NCI-H1930 (cell line): ENCODE measurements around the gene CRTAC1.

Source experiments
- DNase-seq, 2 experiments: peaks; one replicate each; lab custom pipeline; 2025; lab: John Stamatoyannopoulos, UW

CRTAC1 gene, protein sequence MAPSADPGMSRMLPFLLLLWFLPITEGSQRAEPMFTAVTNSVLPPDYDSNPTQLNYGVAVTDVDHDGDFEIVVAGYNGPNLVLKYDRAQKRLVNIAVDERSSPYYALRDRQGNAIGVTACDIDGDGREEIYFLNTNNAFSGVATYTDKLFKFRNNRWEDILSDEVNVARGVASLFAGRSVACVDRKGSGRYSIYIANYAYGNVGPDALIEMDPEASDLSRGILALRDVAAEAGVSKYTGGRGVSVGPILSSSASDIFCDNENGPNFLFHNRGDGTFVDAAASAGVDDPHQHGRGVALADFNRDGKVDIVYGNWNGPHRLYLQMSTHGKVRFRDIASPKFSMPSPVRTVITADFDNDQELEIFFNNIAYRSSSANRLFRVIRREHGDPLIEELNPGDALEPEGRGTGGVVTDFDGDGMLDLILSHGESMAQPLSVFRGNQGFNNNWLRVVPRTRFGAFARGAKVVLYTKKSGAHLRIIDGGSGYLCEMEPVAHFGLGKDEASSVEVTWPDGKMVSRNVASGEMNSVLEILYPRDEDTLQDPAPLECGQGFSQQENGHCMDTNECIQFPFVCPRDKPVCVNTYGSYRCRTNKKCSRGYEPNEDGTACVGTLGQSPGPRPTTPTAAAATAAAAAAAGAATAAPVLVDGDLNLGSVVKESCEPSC

DNA sequence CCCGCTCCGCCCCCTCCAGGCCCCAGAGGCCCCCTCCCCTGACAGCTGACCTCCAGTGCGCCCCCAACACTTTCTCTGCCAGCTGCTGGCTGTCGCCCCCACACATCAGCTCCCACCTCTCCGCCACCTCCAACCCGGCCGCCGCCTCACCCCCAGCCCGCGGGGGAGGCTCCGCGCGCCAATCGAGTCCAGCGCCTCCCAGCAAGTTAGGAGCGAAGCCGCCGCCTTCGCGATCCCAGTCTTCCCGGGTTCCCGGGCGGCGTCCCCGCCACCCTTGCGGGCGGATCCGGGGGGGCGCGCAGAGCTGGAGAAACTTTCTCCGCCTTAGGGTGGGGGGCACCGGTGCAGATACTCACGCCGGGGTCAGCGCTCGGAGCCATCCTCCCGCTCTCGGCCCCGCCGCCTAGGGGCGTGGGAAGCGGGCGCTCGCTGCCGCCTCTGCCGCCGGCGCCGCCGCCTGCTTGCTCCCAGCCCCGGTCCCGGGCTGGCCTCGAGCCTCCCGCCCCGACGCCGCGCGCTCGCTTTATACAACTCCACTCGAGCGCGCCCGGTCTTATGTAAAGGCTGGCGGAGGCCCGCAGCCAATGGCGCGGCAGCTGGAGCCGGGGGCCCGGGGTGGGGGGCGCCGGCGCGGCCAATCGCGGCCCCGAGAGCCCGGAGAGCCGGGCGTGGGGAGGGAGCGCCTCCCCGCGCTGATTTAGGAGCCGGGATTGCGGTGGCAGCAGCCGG, at the start of gene CRTAC1:
Gene CRTAC1, minus strand, starts transcription at position 529 of the 729 bp plus-strand sequence. Its CDS starts 149 bp downstream, at position 380.
- peak; percentile 54 to 63 for DNase-seq

DNA sequence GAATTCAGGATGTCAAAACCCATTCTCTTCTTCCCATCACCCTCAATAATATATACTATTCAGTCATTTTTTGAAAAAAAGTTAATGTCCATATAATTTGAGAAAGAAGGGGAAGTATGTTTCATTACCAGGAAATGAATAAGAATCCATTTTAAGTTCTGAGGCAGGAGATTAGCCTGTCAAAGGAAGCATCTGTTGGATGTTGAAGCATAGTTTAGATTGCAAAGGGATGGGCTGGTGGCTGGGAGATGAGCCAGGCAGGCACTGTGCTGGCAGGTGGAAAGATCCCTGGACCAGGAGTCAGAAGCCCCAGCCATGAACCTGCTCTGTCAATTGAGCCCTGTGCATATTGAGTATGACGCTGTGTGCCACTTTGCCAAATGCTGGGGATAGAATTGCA, 48.4 kb upstream of the CRTAC1 start:
- DNase-seq = no peak

- no peak for DNase-seq
Measured at GRCh38 chr10:98077223-98077622, 46.8 kb upstream of the CRTAC1 start.

GRCh38 chr10:98076086-98076485, 45.7 kb upstream of the CRTAC1 start:
- DNase-seq = no peak

- no peak for DNase-seq
Measured at GRCh38 chr10:98074315-98074911, 44.0 kb upstream of the CRTAC1 start.

DNA sequence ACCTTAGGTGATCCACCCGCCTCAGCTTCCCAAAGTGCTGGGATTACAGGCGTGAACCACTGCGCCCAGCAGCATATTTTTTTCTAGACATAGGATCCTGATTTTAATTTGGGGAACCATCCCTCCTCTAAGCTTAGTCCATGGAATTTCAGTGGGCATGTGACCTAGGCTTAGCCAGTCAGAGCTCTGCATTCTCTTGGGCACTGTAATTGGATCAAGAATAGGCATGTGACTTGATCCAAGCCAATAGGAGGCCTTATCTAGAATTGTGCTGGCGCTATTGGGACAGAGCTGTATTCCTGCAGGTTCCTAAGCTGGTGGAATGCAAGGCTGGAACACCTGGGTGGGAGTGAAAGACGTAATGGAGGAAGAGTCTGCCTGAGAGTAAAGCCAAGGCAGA, 36.7 kb upstream of the CRTAC1 start:
- no peak for DNase-seq

- no peak for DNase-seq
Measured at GRCh38 chr10:98063740-98064027, 33.3 kb upstream of the CRTAC1 start.

GRCh38 chr10:98062424-98062823, 32.0 kb upstream of the CRTAC1 start:
- DNase-seq = no peak

- DNase-seq = no peak
Measured at GRCh38 chr10:98060079-98060478, 29.7 kb upstream of the CRTAC1 start.

DNA sequence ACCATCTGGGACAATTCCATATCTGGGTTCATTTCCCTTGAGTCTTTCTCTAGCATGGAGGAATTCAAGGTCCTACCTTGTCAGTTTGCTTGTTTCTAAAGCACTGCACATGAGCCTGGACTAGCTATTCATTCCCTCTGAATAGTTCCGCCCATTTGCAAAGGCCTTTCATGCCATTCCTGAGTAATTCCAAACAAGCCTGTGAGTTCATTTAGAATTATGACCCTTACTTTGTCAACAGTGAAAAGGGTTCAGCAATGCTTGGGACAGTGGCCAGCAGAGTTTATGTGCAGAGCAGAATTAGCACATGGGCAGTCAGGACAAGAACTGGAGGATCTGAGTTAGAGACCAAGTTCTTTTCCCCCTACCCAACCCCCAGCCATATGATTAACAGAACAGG, 27.9 kb upstream of the CRTAC1 start:
- DNase-seq = no peak

DNA sequence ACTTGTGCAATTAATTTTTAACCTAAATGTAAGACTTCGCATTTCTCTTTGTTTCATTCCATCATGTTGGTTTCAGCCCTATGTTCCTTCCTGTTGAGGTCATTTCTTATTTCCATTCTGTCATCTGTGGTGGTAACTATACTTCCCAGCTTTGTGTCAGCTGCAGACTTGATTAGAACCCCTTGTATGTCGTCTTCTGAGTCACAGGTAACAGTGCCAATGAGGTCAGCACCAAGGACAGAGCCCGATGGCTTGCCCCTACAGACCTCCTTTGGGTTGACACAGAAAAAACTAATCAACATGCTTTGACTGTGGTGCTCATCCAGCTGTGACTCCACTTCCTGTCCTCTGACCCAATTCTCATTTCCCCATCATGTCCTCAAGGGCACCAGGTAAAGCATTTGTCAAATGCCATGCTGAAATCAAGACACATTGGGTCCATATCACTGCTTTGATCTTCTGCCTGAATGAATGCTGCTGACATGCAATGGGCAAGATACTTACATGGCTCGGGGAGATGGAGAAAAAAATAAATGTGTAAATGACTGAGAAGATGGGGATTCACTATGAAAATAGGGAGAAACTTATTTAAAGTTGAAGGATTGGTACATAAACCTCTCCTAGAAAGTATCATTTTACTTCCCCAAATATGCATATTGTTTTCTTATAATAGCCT, 25.6 kb upstream of the CRTAC1 start:
- DNase-seq = no peak

- no peak for DNase-seq
Measured at GRCh38 chr10:98047009-98047741, 16.8 kb upstream of the CRTAC1 start.

GRCh38 chr10:98045785-98046389, 15.5 kb upstream of the CRTAC1 start:
- DNase-seq = peak in 1 of 2 experiments; percentile 52

DNA sequence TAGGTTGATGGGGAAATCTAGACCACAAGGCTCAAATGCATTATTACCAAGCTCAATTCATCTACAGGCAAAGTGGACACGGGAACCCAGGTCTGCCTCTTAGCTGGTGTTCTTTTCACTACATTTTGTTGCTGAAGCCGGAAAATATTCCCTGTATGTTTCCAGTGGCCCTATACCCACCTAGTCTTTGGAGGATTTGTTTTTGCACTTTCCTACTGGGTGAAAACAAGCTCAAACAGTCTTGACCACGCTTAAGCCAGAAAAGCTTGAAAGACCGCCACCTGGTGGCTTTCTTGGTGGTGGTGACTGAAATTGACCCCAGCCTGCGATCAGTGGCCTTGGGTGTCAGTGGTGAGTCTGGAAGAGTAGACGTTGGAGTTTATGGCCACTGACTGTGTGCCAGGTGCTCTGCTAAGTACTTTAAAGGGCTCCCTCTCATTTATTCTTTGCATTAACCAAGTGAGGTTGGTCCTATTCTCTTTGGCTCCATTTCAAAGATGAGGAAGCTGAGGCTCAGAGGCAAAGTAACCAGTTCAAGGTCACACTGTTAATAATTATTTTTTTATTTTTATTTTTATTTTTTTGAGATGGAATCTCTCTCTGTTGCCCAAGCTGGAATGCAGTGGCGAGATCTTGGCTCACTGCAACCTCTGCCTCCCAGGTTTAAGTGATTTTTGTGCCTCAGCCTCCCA, 11.1 kb upstream of the CRTAC1 start:
- DNase-seq = peak in 1 of 2 experiments; percentile 34

DNA sequence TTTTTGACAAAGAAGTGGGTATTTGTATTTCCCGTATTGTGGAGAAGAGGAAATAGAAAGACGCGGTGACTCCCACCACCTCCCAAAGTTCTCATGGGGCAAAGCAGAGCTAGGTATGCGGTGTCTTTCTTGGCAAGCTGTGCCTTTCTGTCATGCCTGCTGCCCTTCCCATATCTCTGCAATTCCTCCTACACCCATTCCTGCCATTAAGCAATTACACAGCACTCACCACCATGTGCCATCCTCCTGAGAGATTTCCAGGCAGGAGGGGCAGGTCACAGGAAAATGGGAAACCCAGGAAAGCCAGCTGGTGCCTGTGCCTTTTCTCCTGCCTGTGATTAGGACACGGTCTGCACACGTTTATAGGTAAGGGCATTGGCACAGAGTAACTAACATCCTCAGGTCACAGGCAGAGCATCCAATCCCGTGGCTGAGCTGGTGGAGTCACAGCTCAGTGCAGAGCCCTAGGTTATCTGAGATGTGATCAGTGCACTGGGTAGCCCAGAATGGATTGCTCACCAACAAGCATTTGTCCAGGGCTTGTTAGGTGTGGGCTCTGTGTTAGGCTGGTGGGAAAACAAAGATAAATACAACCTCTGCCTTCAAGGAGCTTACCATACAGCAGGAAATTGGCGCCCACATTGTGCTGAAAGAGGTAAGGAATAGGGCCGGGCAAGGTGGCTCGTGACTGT, 9.4 kb upstream of the CRTAC1 start:
- no peak for DNase-seq

DNA sequence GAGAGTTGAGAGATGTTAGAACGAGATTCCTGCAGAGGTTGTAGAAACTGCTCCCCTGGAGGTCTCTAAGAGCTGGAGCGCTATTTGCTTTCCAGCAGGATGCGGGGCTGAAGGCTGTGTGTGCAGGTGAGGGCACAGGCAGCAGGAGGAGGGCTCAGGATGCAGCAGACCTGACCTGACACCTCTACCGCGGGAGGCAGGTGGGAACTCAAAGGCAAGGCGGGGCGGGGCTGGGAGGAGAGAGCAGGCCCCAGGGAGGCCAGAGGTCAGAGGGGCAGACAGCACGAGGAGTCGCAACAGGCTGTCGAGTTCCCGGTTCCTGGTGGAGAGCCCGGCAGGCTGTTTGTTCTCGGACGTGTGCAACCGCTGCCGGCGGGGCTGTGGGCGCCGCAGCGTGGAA, 7.9 kb upstream of the CRTAC1 start:
- no peak for DNase-seq

- no peak for DNase-seq
Measured at GRCh38 chr10:98035599-98035998, 5.2 kb upstream of the CRTAC1 start.

DNA sequence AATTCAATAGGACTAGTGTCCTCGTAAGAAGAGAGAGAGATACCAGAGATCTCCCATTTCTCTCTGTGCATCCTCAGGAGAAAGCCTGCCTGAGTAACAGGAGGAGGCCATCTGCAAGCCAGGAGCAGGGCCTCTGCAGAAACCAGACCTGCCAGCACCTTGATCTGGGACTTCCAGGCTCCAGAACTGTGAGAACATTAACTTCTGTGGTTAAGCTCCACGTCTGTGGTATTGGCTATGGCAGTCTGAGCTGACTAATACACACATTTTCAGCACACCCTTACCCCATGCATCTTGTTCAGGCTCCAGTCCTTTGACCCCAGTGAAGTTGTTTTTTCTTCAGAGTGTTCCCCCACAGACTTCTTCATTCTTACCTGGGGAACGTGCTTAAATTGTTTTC, 3.1 kb upstream of the CRTAC1 start:
- no peak for DNase-seq

GRCh38 chr10:98031440-98031839, 1.0 kb upstream of the CRTAC1 start:
- no peak for DNase-seq

DNA sequence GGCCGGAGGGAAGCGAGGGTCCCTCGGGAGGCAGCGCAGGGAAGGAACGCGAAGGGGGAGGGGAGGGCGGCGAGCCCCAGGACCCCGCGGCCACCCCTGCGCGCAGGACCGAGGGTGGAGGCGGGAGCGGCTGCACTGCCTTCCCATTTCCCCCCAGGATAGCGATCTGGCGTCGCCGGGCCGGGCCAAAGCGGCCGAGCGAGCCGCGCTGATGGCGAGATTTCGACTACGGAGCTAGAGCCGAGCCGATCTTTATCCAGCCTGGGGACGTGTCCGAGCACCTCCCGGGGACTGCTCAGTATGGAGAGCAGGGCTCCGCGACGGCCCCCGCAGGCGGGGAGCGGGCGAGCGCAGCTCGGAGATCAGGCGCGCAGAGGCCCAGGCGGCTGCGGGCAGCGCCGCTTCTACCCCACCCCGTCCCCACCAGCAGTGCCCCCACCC, 590 bp upstream of the CRTAC1 start:
- DNase-seq = no peak
